ENCODE measurements around the gene TLCD4. TPM values are rescaled to one million over a fixed set of nuclear protein-coding genes. Genes with fewer than 3 reads are reported as not detected.
"Not testable (repeated sequence)": the region's sequence is repeated elsewhere in the genome, so short reads cannot be mapped to it uniquely, and the experiment has no call there.

TLCD4 gene
- total and polyA plus RNA-seq, 11 donors: 13.0 to 82.7 (median 53.0) TPM

DNA sequence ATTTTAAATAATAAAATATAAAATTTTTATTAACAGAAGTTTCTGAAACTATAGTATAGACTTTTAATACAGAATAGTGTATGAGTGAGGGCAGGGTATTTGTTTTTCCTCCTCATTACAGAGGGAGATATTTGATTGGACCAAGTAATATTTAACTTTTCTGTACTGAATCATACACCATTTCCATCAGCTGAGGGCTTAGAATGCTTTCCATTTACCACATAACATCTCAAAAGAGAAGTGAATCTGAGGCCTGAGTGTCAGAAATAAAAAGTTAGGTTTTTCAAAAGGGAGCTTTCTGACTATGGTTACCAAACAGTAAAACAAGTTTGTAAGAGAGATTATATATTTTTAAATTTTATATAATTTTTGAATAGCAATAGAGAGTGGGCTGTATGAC is 29.5 kb downstream of the TLCD4 start:
- no peak for TF ChIP-seq POLR2A (IDR thresholded peaks at IDR 0.05)
- TF ChIP-seq, protein P1, sequence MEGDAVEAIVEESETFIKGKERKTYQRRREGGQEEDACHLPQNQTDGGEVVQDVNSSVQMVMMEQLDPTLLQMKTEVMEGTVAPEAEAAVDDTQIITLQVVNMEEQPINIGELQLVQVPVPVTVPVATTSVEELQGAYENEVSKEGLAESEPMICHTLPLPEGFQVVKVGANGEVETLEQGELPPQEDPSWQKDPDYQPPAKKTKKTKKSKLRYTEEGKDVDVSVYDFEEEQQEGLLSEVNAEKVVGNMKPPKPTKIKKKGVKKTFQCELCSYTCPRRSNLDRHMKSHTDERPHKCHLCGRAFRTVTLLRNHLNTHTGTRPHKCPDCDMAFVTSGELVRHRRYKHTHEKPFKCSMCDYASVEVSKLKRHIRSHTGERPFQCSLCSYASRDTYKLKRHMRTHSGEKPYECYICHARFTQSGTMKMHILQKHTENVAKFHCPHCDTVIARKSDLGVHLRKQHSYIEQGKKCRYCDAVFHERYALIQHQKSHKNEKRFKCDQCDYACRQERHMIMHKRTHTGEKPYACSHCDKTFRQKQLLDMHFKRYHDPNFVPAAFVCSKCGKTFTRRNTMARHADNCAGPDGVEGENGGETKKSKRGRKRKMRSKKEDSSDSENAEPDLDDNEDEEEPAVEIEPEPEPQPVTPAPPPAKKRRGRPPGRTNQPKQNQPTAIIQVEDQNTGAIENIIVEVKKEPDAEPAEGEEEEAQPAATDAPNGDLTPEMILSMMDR (IDR thresholded peaks at IDR 0.05): no peak
- no peaks in the 10 kb centered on the region for H3K27me3 ChIP-seq
- H3K4me1 ChIP-seq: no peaks in the 10 kb centered on the region
- no peak for ATAC-seq
- H3K4me3 ChIP-seq: no peak overlapping the region
- peaks cover 0 to 51% (median 4%) of the 10 kb centered on the region in 9 donors for H3K36me3 ChIP-seq
- H3K9me3 ChIP-seq: peaks cover 0 to 2% (median 0%) of the 10 kb centered on the region in 12 donors
- intact Hi-C loops (cut with DNase I): no loop called here
- H3K27ac ChIP-seq: no peak overlapping the region
- no peak for DNase-seq

DNA sequence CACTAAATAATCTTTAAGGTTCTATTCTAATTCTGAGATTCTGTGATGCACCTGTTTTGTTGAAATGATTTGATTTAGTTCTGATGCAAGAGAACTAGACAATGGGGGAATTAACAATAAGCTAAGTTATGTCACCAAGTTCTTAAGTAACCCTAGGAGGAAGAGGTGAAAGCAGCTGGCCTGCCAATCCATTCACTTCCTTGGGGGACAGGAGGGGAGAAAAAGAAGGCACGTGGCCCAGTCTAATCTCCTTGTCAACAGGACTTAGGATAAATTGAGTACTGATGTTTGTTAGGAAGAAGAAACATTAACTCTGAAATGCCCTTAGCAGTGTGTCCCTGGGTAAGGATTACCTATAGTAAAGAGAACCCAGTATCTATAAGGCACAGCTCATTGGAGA is 36.9 kb downstream of the TLCD4 start:
- TF ChIP-seq POLR2A (IDR thresholded peaks at IDR 0.05): no peak
- TF ChIP-seq, protein P1 (IDR thresholded peaks at IDR 0.05): no peak
- intact Hi-C loops (cut with DNase I): no loop called here
- Histone ChIP-seq H3K4me3 (no peak overlapping the region), H3K36me3 (peaks cover 0 to 27% (median 3%) of the 10 kb centered on the region in 9 donors), H3K27me3 (no peaks in the 10 kb centered on the region), H3K4me1 (peaks cover 0 to 4% (median 0%) of the 10 kb centered on the region in 12 donors), H3K9me3 (no peaks in the 10 kb centered on the region), H3K27ac (no peak overlapping the region)
- no peak for ATAC-seq
- DNase-seq: no peak
- WGBS, 4 donors: 13 to 20% (median 17%) methylated on average over 1 of the region's 1 CpG

DNA sequence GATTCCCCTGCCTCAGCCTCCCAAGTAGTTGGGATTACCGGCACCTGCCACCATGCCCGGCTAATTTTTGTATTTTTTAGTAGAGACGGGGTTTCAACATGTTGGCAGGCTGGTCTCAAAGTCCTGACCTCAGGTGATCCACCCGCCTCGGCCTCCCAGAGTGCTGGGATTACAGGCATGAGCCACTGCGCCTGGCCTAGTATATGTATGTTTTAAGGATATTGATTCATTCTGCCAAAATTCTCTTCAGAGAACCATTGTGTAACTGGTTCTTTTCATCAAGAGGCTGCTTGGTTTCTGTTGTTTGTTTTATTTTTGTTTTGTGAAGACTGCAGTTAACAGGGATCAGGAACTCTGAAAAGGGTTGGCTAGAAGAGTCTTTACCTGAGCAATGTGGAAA is 48.4 kb downstream of the TLCD4 start:
- ATAC-seq; H3K4me3 ChIP-seq; intact Hi-C loops (cut with DNase I); DNase-seq; H3K27me3 ChIP-seq; H3K27ac ChIP-seq: not testable (repeated sequence)
- WGBS, 4 donors: 95 to 96% (median 96%) methylated on average over 6 of the region's 6 CpGs
- Histone ChIP-seq H3K4me1 (peaks cover 0 to 14% (median 0%) of the 10 kb centered on the region in 12 donors), H3K9me3 (peaks cover 0 to 18% (median 2%) of the 10 kb centered on the region in 12 donors), H3K36me3 (peaks cover 0 to 20% (median 0%) of the 10 kb centered on the region in 9 donors)

Other genes with a start within 250 kb of the TLCD4 start
- 100 to 1,000 TPM in 1 of 9 donors, 10 to 100 TPM in 8; 53.0 to 115 (median 74.1) TPM for gene CNN3, start 190.2 kb upstream of the TLCD4 start, total RNA-seq
- gene CNN3, start 190.2 kb upstream of the TLCD4 start, polyA plus RNA-seq: 10 to 100 TPM; 23.8 to 63.4 TPM
- 1 to 10 TPM in 7 of 9 donors, under 1 TPM in 2; 0.56 to 4.7 (median 3.2) TPM for gene ALG14, start 44.4 kb upstream of the TLCD4 start, total RNA-seq
- gene ALG14, start 44.4 kb upstream of the TLCD4 start, polyA plus RNA-seq: 1 to 10 TPM in 1 of 2 donors, under 1 TPM in 1; 0.76 to 1.8 TPM
- 10 to 100 TPM in 7 of 9 donors, 1 to 10 TPM in 2; 8.9 to 24.8 (median 14.8) TPM for gene RWDD3, start 116.9 kb downstream of the TLCD4 start, total RNA-seq
- 10 to 100 TPM; 11.2 to 41.1 TPM for gene RWDD3, start 116.9 kb downstream of the TLCD4 start, polyA plus RNA-seq

Data from heart left ventricle (tissue), 16 donors.